Midbrain (tissue), 1 donor: ENCODE results near the gene PHF23.

ENCODE experiments used
- DNase-seq: peaks from one replicate; lab custom pipeline; 2025; lab: John Stamatoyannopoulos, UW

PHF23 gene

DNA sequence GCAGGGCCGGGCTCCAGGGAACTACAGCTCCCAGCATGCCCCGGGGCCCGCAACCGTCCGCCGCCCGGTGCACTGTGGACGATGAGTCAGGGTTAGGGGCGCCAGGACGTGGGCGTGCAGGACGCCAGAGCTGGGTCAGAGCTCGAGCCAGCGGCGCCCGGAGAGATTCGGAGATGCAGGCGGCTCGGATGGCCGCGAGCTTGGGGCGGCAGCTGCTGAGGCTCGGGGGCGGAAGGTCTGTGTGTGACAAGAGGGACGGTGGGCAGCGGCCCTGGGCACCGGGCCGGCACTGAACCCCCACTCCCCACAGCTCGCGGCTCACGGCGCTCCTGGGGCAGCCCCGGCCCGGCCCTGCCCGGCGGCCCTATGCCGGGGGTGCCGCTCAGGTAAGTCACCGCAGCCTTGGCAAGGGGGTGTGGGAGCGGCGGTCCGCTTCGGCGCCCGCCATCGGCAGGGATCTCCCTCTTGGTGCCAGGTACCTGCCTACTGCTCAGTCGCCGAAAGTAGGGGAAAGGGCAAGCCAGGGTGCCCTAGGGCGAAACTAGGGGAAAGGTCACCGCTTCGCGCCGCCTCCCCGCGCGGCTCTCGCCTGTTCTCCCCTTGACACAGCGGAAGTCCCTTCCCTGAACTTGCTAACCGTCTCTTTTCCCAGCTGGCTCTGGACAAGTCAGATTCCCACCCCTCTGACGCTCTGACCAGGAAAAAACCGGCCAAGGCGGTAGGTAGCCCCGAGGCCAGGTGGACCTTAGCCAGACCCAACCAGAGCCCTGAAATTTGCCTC is 19.3 kb downstream of the PHF23 start, which contains the start of the genes ACADVL and DLG4:
ACADVL (plus strand) TSS at position 127 of the 781 bp plus-strand sequence; CDS start at position 174, 47 bp downstream.
DLG4 (minus strand) TSS at position 25 of the 781 bp plus-strand sequence.
- DNase-seq: peak; percentile 89

DNA sequence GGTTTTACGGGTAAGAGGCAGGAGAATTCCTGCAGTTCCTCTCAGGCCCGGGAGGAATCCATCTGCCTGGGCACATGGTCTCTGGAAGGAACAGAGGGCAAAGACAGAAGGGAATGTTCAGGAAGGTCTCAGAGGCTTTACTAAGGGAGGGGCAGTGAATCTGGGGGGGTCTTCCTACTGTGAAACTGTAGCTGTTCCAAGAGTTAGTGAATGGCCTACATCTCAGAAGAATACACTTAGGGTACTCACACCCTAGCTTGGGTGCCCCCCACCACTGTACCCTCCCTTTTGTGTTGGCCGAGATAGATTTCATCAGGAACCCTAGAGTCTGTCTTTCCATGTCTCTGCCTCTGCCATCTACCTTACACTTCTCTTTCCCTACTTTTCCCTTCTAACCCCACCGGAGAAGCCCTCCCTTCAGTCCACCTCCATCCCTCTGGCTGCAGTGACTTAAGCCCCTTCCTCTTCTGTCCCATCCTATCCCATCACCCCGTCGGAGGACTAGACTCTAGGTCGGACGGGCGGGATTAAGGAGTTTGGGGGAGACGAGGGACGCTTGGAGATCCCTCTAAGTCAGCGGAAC is 19.9 kb downstream of the PHF23 start:
- no peak for DNase-seq

DNA sequence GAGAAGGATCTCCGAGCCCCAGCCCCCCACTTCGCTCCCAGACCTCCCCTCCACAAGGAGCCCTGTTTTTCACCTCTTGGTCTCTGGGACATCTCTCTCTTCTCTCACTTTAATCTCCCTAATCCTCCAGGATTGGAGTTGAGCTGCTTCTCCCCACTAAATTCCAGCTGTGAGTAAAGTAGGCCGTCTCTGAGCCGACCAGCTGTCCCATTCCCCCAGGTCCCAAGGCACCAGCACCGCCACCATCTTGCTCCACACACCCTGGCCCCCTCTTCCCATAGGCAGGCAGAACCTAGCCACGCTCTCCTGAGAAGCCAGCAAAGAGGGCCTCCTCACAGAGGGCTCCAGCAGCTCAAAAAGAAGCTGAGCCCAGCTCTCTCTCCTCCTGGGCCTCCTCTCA is 20.5 kb downstream of the PHF23 start:
- no peak for DNase-seq

DNA sequence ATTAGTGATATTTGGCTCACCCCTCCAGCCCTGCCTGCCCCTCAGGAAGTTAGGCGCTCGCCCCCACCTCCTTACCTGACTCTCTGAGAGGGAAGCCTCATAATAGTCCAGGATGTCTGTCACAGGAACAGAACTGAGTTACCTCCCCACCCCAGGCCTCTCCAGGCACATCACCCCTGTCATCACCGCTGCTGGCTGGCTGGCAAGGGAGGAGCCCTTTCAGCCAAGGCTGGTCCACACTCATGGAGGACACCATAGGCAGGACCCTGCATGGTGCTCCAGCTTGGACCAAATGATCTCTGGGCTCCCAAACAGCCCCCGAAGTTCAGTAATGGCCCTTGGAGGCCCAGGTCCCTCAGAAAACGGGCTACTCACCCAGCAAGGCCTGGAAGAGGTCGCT is 21.1 kb downstream of the PHF23 start:
- DNase-seq: no peak

DNA sequence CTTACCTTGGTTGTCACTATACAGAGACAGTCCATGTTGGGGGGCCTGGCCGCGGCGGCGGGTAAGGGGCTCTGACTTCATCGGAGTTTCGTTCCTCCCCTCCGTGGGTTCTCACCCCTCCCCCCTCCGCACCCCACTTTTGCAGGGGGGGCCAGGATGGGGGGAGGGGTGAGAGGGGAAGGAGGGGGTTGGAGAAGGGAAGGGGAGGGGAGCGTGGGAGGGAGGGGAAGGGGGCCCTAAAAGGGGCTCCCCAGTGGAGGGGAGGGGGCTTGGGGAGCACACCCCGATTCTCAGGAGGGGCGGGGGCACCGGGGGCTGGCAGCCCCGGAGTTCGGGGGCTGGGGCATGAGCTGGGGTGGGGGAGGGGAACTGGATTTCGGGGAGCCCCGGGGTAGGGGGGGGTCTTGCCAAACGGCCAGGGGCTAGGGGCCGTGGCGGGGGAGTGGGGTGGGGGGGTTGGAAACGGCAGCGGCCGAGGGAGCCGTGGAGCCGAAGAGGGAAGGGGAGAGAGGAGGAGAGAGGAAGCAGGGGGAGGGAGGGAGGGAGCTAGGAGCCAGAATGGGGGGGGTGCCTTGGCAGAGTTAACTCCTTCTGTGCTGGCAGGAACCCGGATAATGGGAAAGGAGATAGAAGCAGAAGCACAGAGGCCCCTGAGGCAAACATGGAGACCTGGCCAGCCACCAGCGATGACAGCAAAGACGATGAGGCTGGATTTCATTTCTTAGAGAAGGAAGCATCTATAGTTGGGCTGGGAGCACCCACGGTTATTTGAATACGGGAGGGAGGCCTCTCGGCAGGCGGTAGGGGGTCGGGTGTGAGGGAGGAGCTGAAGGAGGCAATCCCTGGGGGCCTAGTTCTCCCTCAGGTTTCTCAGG is 21.9 kb downstream of the PHF23 start:
- DNase-seq: no peak

DNA sequence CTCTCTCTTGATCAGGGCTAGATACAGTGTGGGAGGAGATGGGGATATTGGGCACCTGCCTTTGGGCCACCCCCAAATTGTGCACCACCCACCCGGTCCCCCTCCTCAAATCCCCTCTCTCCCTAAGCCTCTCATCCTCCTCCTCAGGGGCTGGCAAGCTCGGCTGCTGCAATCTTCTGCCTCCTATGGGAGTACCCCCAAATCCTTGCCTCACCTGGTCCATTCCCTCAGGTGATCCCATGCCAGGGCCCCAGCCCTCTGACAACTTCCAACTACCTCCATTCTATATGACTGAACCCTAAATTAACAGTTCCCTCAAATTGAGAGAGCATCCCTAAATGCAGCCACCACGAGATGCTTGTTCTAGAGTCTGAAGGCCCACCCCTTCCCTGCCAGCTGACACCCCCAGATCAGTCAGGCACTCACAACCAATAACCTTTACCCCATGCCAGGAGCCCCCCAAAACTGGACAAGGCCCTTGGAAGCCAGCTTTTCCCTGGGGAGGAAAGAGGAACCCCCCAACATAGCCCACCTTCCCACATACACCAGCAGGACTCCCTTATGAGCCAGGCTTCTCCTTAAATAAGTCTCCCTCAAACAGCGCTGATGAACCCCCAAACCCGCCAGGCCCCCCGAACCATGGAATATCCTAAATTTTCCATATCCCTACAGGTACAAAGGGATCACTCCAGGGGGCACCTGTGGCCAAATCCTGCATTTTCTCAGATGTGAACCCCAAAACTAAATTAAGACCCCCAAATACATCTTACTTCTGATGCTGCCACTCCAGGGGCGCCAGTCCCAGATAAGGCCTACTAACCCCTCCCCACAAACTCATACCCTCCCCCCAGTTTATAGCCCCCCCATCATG is 22.8 kb downstream of the PHF23 start:
- DNase-seq: no peak

DNA sequence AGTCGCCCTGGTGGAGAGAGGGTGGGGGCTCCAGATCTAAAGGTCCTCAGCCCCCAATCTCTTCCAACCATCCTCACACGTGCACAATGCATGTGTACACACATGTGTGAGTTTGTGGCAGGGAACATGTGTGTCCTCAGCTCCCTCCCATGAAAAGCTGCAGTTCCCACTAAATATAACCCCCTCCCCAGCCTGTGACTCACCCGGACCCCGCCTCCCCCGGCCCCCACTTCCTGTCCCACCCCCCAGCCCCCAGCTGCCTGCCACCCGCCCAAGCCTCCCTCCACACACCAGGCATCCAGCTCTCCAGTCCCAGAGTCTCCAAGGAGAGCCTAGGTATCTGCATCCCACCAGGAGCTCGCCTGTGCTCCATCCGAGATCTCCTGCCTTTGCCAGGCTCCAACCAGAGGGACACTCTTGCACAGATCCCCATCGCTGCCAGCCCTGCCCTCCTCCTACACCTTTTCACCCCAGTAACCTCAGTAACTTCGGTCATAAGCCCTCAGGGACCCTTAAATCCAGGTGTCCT is 23.5 kb downstream of the PHF23 start:
- no peak for DNase-seq

DNA sequence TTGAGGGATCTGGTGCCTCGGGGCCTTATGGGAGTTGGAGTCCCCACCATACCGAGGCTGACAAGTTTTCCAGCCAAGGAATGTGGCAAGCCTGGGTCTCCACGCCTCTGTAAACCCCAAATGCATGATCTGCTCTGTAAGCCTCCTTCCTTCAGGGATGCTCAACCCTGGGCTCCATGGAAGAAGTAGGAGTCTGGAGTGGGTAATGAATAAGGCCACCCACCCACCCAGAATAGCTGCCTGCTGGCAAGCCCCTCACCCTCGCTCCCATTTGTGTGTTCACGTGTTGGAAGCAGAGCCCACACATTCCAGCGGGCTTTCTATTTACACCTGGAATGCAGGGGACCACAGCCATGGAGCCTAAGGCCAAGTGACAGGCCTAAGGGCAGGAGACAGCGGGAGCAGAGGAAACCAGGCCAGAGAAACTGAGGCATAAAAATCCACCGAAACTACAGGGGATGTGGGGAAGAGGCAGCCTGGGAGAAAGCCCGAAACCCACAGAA is 24.1 kb downstream of the PHF23 start:
- DNase-seq: no peak

DNA sequence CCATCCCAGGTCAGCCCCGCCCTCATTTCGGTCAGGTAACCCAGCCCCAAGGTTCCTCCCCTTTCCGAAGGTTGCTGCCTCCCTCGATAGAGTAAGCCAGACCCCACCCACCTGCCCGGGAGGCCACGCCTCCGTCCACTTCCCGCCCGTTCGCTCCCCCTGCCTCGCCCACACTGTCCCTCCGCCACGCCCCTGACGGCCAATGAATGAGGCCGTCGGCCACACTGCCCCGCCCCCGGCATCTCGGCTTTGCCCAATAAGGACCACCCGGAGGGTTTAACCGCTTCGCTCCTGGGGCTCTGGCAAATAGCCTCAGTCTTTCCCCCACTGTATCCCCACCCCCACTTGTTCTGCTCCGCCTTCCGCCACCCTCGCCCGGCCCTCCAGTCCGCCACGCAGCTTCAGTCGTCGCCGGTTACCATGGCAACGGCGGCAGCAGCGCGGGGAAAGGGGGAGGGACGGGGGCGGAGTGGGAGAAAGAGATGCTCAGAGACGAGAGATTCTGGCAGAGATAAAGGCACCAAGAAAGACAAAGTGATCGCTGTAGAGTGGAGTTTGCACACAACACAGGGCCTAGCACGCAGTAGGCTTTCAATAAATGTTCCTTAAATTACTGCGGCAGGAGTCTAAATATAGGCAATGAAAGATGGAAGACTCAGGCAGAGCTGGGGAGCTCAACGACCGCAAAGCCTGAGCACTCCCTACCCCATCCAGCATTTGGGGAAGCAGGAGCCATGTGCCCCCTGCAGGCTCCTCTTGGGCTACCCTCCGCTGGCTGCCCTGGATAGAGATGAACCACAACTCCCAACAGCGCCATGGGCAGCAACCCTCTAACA is 24.7 kb downstream of the PHF23 start:
- peak; percentile 95 for DNase-seq

DNA sequence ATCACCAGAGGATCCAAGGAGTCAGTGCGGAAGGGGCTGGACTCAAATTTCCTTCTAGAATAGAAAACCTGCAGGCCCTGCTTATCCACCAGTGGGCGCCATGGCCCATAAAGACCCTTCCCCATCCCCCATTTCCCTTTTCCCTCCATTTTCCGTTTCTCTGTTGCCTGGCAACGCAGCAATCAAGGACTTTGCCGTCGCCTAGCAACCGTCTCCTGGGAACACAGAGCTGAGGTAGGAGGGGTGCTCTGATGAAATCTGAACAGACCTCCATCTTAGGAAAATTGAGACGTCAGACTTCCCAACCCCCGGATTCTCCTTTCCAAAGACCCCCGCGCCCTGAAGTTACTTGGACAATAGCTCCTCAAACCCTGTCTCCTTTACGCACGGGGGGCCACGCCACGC is 25.4 kb downstream of the PHF23 start:
- DNase-seq: no peak

DNA sequence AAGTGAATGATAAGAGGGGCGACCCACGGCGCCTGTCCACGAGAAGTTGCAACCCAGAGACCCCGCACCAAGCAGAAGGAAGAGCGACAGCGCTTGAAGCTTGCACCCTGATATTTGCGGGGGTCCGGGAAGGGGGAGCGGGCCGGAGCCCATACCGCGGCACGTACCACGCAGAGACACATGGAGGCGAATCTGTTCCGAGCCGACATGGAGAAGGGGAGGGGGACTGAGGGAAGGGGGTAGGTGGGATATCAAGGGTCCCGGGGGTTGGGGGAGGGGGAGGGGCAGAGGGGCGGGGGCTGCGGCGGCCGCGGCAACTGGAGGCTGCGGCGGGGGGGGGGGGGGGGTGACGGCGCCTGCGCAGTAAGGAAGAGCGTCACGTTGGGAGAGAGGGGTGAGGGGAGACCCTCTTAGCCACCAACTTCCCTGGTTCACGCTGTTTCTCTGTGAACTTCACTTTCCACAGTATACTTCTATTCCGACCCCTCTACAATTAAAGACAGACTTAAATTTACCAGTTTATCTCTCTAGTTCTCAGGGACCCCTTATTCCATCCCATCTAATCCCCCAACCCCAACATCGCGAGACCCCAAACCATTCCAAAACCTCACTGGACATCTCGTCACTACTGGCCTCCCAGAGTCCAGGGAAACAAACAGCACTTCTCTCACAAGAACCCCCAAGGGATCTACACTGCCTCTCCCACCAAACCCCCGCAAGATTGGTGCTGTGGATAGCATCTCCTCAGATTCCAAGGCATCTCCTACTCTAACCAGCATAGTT is 27.6 kb downstream of the PHF23 start:
- no peak for DNase-seq

DNA sequence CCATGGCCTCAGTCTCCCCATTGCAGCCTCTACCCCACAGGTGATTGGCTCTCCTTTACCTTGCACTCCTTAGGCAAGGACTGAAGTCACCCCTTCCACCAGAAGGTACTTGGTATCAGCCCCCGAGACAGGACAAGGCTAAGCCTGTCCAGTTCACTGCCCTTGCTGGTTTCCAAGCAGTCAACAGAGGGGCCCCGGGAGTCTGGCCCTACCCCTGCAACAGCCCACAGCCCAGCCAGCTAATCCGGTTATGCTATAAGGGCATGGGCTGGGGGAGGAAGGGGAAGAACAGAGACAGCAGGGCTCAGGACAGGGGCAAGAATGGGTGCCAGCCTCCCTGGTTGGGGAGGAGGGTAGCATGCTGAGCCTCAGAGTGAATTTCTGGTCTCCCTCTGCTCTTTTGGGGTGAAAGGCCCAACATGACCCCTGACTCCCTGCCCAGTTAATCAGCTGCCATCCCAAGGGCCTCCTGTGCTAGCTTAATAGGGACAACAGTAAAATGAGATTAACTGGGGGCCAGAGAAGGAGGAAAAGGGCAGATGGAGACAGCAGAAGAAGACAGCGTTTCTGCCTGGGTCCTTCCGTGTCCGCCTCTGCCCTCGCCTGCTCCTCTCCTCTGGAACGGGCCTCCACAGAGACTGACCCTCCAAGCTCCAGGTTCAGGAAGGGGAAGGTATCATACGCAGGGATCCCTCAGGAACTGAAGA is 30.4 kb downstream of the PHF23 start:
- no peak for DNase-seq

DNA sequence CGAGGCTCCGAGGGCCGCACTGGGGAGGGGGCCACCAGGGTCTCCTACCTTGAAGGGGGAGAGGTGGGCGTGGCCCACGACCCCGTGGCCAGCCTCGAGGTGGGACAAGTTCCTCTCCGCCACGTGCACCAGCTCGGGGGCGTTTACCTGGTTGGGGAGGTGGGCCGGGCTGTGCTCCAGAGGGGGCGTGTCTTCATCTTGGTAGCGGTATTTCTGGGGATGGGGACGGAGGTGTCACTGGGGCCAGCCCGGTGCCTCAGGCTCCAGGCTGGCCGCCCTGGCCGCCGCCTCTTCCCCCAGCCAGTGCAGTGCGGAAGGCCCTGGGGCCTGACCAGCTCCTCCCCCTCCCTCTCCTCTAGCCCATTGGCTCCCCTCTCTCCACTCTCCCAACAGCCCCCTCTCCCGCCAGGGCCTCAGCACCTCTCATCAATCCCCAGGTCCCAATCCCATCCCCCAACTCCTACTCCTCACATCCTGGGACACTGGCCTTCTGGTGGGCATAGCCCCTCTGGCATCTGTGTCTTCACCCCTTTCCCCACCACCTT is 31.2 kb downstream of the PHF23 start:
- DNase-seq: no peak

DNA sequence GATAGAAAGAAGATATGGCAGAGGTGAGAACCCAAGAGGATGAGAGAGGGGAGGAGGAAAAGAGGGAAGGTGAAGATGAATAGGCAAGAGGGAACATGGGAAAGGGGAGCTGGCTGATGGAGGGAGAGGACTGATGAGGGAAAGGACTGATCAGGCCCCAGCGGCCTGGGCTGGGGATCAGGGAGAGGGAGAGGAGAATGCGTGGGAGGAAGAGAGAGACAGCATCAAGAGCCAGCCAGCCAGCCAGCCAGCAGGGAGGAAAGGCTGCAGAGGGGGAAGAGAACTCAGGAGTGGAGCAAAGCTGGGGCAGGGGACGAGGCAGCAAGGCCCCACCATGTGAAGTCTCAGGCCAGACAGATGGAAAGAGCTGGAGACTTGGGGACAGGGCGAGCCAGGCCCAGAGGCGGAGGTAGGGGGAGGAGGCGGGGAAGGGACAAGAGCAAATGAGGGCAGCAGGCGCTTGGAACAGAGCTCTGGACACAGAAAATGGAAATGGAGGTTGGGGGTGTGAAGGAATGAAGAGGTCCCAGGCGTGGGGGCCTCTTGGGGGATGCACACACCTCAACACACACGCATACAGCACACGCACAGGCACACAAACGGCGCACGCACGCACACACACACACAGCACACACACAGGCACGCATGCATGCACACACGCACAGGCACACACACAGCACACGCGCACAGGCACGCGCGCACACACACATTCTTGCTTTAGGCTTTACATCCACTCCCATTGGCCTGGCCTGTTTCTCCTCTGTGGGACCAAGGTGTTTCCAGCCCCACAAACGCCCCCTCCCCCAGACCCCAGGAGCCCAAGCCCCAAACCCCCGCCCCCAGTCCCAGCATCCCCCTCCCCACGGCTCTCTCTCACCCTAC is 31.9 kb downstream of the PHF23 start:
- no peak for DNase-seq

DNA sequence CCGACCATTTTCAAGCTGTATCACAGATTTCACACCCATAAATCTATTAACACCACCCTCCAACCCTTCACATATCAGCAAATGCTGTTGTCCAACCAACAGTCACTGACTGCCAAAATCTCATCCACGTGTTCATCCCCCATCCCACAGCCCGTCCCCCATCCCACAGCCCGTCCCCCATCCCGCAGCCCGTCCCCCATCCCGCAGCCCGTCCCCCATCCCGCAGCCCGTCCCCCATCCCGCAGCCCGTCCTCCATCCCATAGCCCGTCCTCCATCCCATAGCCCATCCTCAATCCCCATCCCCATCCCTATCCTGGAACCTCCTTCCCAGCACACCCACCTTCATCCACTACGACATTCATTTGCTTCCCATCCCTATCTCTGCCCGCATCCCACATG is 33.7 kb downstream of the PHF23 start:
- no peak for DNase-seq

DNA sequence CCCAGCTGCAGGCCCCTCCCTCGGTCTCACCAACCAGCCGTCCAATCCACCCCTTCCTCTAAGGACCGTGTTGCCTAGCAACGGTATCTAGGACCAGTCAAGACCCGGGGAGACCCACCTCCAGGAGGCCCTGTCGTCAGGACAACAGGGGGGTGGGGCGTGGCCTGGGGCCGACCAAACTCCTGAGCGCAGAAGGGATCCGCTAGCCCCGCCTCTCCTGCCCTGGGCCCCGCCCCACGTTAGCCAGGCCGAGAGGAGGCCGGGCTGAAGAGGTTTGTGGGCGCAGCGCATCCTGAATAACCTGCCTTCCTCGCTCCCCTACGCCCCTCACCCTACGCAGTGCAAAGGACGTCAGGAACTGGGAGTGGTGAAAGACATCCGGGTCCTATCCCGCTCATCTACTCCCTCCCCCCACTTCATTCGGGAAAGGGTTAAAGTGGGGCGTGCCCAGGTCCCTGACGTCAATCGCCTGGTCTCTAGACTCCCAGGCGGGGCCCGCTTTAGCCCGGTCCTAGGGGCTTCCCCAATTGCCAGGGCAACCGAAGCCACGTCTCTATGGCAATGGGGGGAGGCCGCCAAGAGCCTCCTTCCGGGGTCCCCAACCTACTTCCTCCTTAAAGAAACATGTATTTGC is 34.3 kb downstream of the PHF23 start:
- peak; percentile 79 for DNase-seq

DNA sequence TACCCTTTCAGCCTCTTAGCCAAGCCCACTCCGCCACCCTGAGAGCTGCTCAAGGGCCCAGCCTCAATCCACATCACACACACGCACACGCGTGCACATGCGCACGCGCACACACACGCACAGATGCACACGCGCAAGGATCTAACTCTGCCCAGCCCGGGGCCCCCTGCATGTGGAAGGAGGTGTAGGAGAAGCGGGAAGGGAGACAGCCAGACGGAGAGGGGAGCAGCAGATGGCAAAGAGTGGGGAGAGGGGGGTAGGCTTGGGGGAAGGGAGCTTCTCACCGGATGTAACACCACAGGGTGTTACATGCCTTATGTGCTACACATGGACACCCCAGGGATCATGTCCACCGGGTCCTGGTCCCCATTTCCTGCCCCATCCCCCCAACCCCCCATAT is 34.9 kb downstream of the PHF23 start:
- DNase-seq: no peak
